Measurements from ENCODE around the gene SUPT20HL2. TPM values are rescaled to one million over a fixed set of nuclear protein-coding genes. Genes with fewer than 3 reads are reported as not detected.
"Not testable (repeated sequence)": the region's sequence is repeated elsewhere in the genome, so short reads cannot be mapped to it uniquely, and the experiment has no call there.

The SUPT20HL2 gene
- total RNA-seq: under 1 TPM in 3 of 8 experiments, not detected in 5; 0.14 to 0.21 (median 0.19) TPM

- in situ Hi-C loops (cut with MboI; ENCODE audit: low pct_unique_long_range_greater_than_20kb in 2 of 9, low sequenced_read_pairs in 9 of 9, unreplicated experiment in 9 of 9): no loop called here
- Histone ChIP-seq H3K4me1 (replicated peaks in 1 of 2) (no peaks in the 10 kb centered on the region), H3K27ac (no peak within 1 kb of the TSS), H3K4me3 (no peak within 1 kb of the TSS)
- WGBS, 10 experiments: 20 to 97% (median 94%) methylated on average over 2 to 25 of the region's 39 CpGs; no CpG with 5 or more reads in 7 of the 10 experiments
- ATAC-seq (replicated peaks in 6 of 8): no peak
These were observed at the start of gene SUPT20HL2 for GRCh38 chrX:24314019-24314635. Gene SUPT20HL2 (minus strand): TSS chrX:24314069. CDS start chrX:24313315, 754 bp downstream.

- in situ Hi-C loops (cut with MboI; ENCODE audit: low pct_unique_long_range_greater_than_20kb in 2 of 9, low sequenced_read_pairs in 9 of 9, unreplicated experiment in 9 of 9): loop anchor here in 1 of 9 experiments (25.0 kb wide), 1 partner anchor 100 kb away; no protein-coding TSS in a partner anchor
- WGBS, 10 experiments: 87% methylated on average over 3 of the region's 41 CpGs; no CpG with 5 or more reads in 9 of the 10 experiments
These were observed 48.3 kb upstream of the SUPT20HL2 start for GRCh38 chrX:24362089-24362745.

GRCh38 chrX:24360272-24360671 lies 46.4 kb upstream of the SUPT20HL2 start, which contains the start of gene SUPT20HL1:
Gene SUPT20HL1 (plus strand): TSS chrX:24360639. CDS start chrX:24362761, 2,122 bp downstream.
- in situ Hi-C loops (cut with MboI; ENCODE audit: low pct_unique_long_range_greater_than_20kb in 2 of 9, low sequenced_read_pairs in 9 of 9, unreplicated experiment in 9 of 9): loop anchor here in 1 of 9 experiments (25.0 kb wide), 1 partner anchor 98 kb away; no protein-coding TSS in a partner anchor
- ATAC-seq (replicated peaks in 6 of 8): no peak
- 40 to 100% (median 80%) methylated on average over 1 to 2 of the region's 3 CpGs; no CpG with 5 or more reads in 6 of the 10 experiments for WGBS, 10 experiments

More at GRCh38 chrX:24362089-24362745, 48.3 kb upstream of the SUPT20HL2 start:
- H3K4me1 ChIP-seq (replicated peaks in 1 of 2); H3K27ac ChIP-seq; ATAC-seq (replicated peaks in 6 of 8); H3K4me3 ChIP-seq: not testable (repeated sequence)

GRCh38 chrX:24357106-24357505 lies 43.2 kb upstream of the SUPT20HL2 start:
- no peak overlapping the region for H3K4me3 ChIP-seq
- no peak for ATAC-seq (replicated peaks in 6 of 8)
- no peaks in the 10 kb centered on the region for H3K4me1 ChIP-seq (replicated peaks in 1 of 2)
- no peak overlapping the region for H3K27ac ChIP-seq
- in situ Hi-C loops (cut with MboI; ENCODE audit: low pct_unique_long_range_greater_than_20kb in 2 of 9, low sequenced_read_pairs in 9 of 9, unreplicated experiment in 9 of 9): loop anchor here in 1 of 9 experiments (25.0 kb wide), 1 partner anchor 95 kb away; no protein-coding TSS in a partner anchor

More at GRCh38 chrX:24360272-24360671, 46.4 kb upstream of the SUPT20HL2 start, which contains the start of gene SUPT20HL1:
- H3K27ac ChIP-seq: no peak within 1 kb of the TSS
- no peak within 1 kb of the TSS for H3K4me3 ChIP-seq
- H3K4me1 ChIP-seq (replicated peaks in 1 of 2): no peaks in the 10 kb centered on the region

GRCh38 chrX:24355095-24355494 lies 41.2 kb upstream of the SUPT20HL2 start:
- in situ Hi-C loops (cut with MboI; ENCODE audit: low pct_unique_long_range_greater_than_20kb in 2 of 9, low sequenced_read_pairs in 9 of 9, unreplicated experiment in 9 of 9): loop anchor here in 1 of 9 experiments (25.0 kb wide), 1 partner anchor 93 kb away; no protein-coding TSS in a partner anchor
- no peak for ATAC-seq (replicated peaks in 6 of 8)
- no peaks in the 10 kb centered on the region for H3K4me1 ChIP-seq (replicated peaks in 1 of 2)
- H3K27ac ChIP-seq: no peak overlapping the region
- H3K4me3 ChIP-seq: no peak overlapping the region
- 67 to 93% methylated on average over 4 to 7 of the region's 8 CpGs; no CpG with 5 or more reads in 8 of the 10 experiments for WGBS, 10 experiments

GRCh38 chrX:24350217-24350616 lies 36.3 kb upstream of the SUPT20HL2 start:
- no peak overlapping the region for H3K27ac ChIP-seq
- H3K4me1 ChIP-seq (replicated peaks in 1 of 2): no peaks in the 10 kb centered on the region
- H3K4me3 ChIP-seq: no peak overlapping the region
- ATAC-seq (replicated peaks in 6 of 8): no peak
- in situ Hi-C loops (cut with MboI; ENCODE audit: low pct_unique_long_range_greater_than_20kb in 2 of 9, low sequenced_read_pairs in 9 of 9, unreplicated experiment in 9 of 9): loop anchor here in 1 of 9 experiments (25.0 kb wide), 1 partner anchor 88 kb away; no protein-coding TSS in a partner anchor
- 92 to 100% methylated on average over 1 to 2 of the region's 4 CpGs; no CpG with 5 or more reads in 8 of the 10 experiments for WGBS, 10 experiments

GRCh38 chrX:24347881-24348280 lies 34.0 kb upstream of the SUPT20HL2 start:
- no peak overlapping the region for H3K4me3 ChIP-seq
- H3K4me1 ChIP-seq (replicated peaks in 1 of 2): no peaks in the 10 kb centered on the region
- in situ Hi-C loops (cut with MboI; ENCODE audit: low pct_unique_long_range_greater_than_20kb in 2 of 9, low sequenced_read_pairs in 9 of 9, unreplicated experiment in 9 of 9): no loop called here
- ATAC-seq (replicated peaks in 6 of 8): no peak
- H3K27ac ChIP-seq: no peak overlapping the region
- 60 to 86% (median 83%) methylated on average over 1 of the region's 1 CpG; no CpG with 5 or more reads in 7 of the 10 experiments for WGBS, 10 experiments

GRCh38 chrX:24343719-24344118 lies 29.9 kb upstream of the SUPT20HL2 start:
- ATAC-seq (replicated peaks in 6 of 8): no peak
- in situ Hi-C loops (cut with MboI; ENCODE audit: low pct_unique_long_range_greater_than_20kb in 2 of 9, low sequenced_read_pairs in 9 of 9, unreplicated experiment in 9 of 9): no loop called here
- H3K4me1 ChIP-seq (replicated peaks in 1 of 2): no peaks in the 10 kb centered on the region
- no peak overlapping the region for H3K27ac ChIP-seq
- no peak overlapping the region for H3K4me3 ChIP-seq
- WGBS, 10 experiments: 50 to 100% (median 85%) methylated on average over 1 to 7 of the region's 9 CpGs; no CpG with 5 or more reads in 3 of the 10 experiments

GRCh38 chrX:24341795-24342194 lies 27.9 kb upstream of the SUPT20HL2 start:
- H3K4me3 ChIP-seq: no peak overlapping the region
- in situ Hi-C loops (cut with MboI; ENCODE audit: low pct_unique_long_range_greater_than_20kb in 2 of 9, low sequenced_read_pairs in 9 of 9, unreplicated experiment in 9 of 9): no loop called here
- 0 to 86% methylated on average over 1 of the region's 1 CpG; no CpG with 5 or more reads in 8 of the 10 experiments for WGBS, 10 experiments
- ATAC-seq (replicated peaks in 6 of 8): no peak
- H3K27ac ChIP-seq: no peak overlapping the region
- H3K4me1 ChIP-seq (replicated peaks in 1 of 2): no peaks in the 10 kb centered on the region

GRCh38 chrX:24340501-24340900 lies 26.6 kb upstream of the SUPT20HL2 start:
- in situ Hi-C loops (cut with MboI; ENCODE audit: low pct_unique_long_range_greater_than_20kb in 2 of 9, low sequenced_read_pairs in 9 of 9, unreplicated experiment in 9 of 9): no loop called here
- Histone ChIP-seq H3K27ac (no peak overlapping the region), H3K4me3 (no peak overlapping the region), H3K4me1 (replicated peaks in 1 of 2) (no peaks in the 10 kb centered on the region)
- no peak for ATAC-seq (replicated peaks in 6 of 8)
- WGBS, 10 experiments: 60 to 100% (median 100%) methylated on average over 1 to 2 of the region's 2 CpGs; no CpG with 5 or more reads in 5 of the 10 experiments

- H3K4me3 ChIP-seq: no peak overlapping the region
- no peak overlapping the region for H3K27ac ChIP-seq
- no peak for ATAC-seq (replicated peaks in 6 of 8)
- no peaks in the 10 kb centered on the region for H3K4me1 ChIP-seq (replicated peaks in 1 of 2)
- in situ Hi-C loops (cut with MboI; ENCODE audit: low pct_unique_long_range_greater_than_20kb in 2 of 9, low sequenced_read_pairs in 9 of 9, unreplicated experiment in 9 of 9): no loop called here
These were observed 26.0 kb upstream of the SUPT20HL2 start for GRCh38 chrX:24339911-24340310.

- no peaks in the 10 kb centered on the region for H3K4me1 ChIP-seq (replicated peaks in 1 of 2)
- ATAC-seq (replicated peaks in 6 of 8): no peak
- no peak overlapping the region for H3K4me3 ChIP-seq
- in situ Hi-C loops (cut with MboI; ENCODE audit: low pct_unique_long_range_greater_than_20kb in 2 of 9, low sequenced_read_pairs in 9 of 9, unreplicated experiment in 9 of 9): no loop called here
- H3K27ac ChIP-seq: no peak overlapping the region
- 17 to 100% methylated on average over 1 of the region's 1 CpG; no CpG with 5 or more reads in 8 of the 10 experiments for WGBS, 10 experiments
These were observed 22.0 kb upstream of the SUPT20HL2 start for GRCh38 chrX:24335871-24336270.

GRCh38 chrX:24334461-24334860 lies 20.6 kb upstream of the SUPT20HL2 start:
- H3K27ac ChIP-seq: no peak overlapping the region
- H3K4me1 ChIP-seq (replicated peaks in 1 of 2): no peaks in the 10 kb centered on the region
- ATAC-seq (replicated peaks in 6 of 8): peak in 2 of 8 experiments; percentile 53 to 64
- in situ Hi-C loops (cut with MboI; ENCODE audit: low pct_unique_long_range_greater_than_20kb in 2 of 9, low sequenced_read_pairs in 9 of 9, unreplicated experiment in 9 of 9): no loop called here
- H3K4me3 ChIP-seq: no peak overlapping the region

Measured in motor neuron (in vitro differentiated cells).